Measurements from ENCODE around the gene HLCS. TPM values are rescaled to one million over a fixed set of nuclear protein-coding genes. Genes with fewer than 3 reads are reported as not detected.
"Not testable (repeated sequence)": the region's sequence is repeated elsewhere in the genome, so short reads cannot be mapped to it uniquely, and the experiment has no call there.

Gene HLCS
- polyA plus RNA-seq, 1 donor (not counting 4 experiments of a cell fraction or from before 2014, with no cell fraction given): 11.5 TPM

GRCh38 chr21:36817732-36818450 is 148.6 kb downstream of the HLCS start:
- no peak overlapping the region for H3K27ac ChIP-seq (ENCODE audit: control insufficient read depth, insufficient read depth, low read length)
- no peaks in the 10 kb centered on the region for H3K79me2 ChIP-seq (ENCODE audit: control insufficient read depth, insufficient read depth, low read length)
- H3K4me1 ChIP-seq (ENCODE audit: control insufficient read depth, extremely low read depth, insufficient read depth, low read length): no peaks in the 10 kb centered on the region
- FAIRE-seq (no peak), DNase-seq (ENCODE audit: low read depth, low spot score) (no peak)
- H2AFZ ChIP-seq (ENCODE audit: control insufficient read depth, low read length): no peak overlapping the region
- H3K9me1 ChIP-seq (ENCODE audit: control insufficient read depth, extremely low read depth, insufficient read depth, low read length): no peaks in the 10 kb centered on the region
- H3K4me2 ChIP-seq (ENCODE audit: control insufficient read depth, extremely low read depth, insufficient read depth, low read depth, low read length): no peak overlapping the region
- no peaks in the 10 kb centered on the region for H3K27me3 ChIP-seq (ENCODE audit: control insufficient read depth, extremely low read depth, insufficient read depth, low read length)
- no peaks in the 10 kb centered on the region for H3K36me3 ChIP-seq (ENCODE audit: control insufficient read depth in 2 of 2, extremely low read depth in 1 of 2, insufficient read depth in 2 of 2, low read length in 2 of 2)
- no peak for TF ChIP-seq EZH2 (IDR thresholded peaks at IDR 0.05; ENCODE audit: low read length)
- TF ChIP-seq, protein P1, sequence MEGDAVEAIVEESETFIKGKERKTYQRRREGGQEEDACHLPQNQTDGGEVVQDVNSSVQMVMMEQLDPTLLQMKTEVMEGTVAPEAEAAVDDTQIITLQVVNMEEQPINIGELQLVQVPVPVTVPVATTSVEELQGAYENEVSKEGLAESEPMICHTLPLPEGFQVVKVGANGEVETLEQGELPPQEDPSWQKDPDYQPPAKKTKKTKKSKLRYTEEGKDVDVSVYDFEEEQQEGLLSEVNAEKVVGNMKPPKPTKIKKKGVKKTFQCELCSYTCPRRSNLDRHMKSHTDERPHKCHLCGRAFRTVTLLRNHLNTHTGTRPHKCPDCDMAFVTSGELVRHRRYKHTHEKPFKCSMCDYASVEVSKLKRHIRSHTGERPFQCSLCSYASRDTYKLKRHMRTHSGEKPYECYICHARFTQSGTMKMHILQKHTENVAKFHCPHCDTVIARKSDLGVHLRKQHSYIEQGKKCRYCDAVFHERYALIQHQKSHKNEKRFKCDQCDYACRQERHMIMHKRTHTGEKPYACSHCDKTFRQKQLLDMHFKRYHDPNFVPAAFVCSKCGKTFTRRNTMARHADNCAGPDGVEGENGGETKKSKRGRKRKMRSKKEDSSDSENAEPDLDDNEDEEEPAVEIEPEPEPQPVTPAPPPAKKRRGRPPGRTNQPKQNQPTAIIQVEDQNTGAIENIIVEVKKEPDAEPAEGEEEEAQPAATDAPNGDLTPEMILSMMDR (optimal IDR thresholded peaks at IDR 0.05 in 1 of 3, IDR thresholded peaks at IDR 0.05 in 1 of 3, conservative IDR thresholded peaks at IDR 0.05 in 1 of 3; ENCODE audit: extremely low read depth in 1 of 3, insufficient read depth in 2 of 3, low read length in 3 of 3): no peak
- H4K20me1 ChIP-seq (ENCODE audit: control insufficient read depth, extremely low read depth, insufficient read depth, low read length): no peaks in the 10 kb centered on the region
- dilution Hi-C loops (cut with MboI; ENCODE audit: extremely low pct_ligation_motif_present, low sequenced_read_pairs): no loop called here
- H3K9me3 ChIP-seq (ENCODE audit: control insufficient read depth, low read depth, low read length): no peaks in the 10 kb centered on the region
- H3K9ac ChIP-seq (ENCODE audit: control insufficient read depth, extremely low read depth, insufficient read depth, low read length): no peak overlapping the region
- no peak overlapping the region for H3K4me3 ChIP-seq (ENCODE audit: control insufficient read depth in 2 of 3, extremely low read depth in 1 of 3, insufficient read depth in 2 of 3, low read depth in 1 of 3, low read length in 3 of 3)

GRCh38 chr21:36816561-36817130 is 149.8 kb downstream of the HLCS start:
- no peak for FAIRE-seq
- no peak overlapping the region for H3K27ac ChIP-seq (ENCODE audit: control insufficient read depth, insufficient read depth, low read length)
- H3K27me3 ChIP-seq (ENCODE audit: control insufficient read depth, extremely low read depth, insufficient read depth, low read length): no peaks in the 10 kb centered on the region
- H2AFZ ChIP-seq (ENCODE audit: control insufficient read depth, low read length): no peak overlapping the region
- H3K4me2 ChIP-seq (ENCODE audit: control insufficient read depth, extremely low read depth, insufficient read depth, low read depth, low read length): no peak overlapping the region
- no peaks in the 10 kb centered on the region for H3K4me1 ChIP-seq (ENCODE audit: control insufficient read depth, extremely low read depth, insufficient read depth, low read length)
- TF ChIP-seq EZH2 (IDR thresholded peaks at IDR 0.05; ENCODE audit: low read length): no peak
- TF ChIP-seq, protein P1 (optimal IDR thresholded peaks at IDR 0.05 in 1 of 3, IDR thresholded peaks at IDR 0.05 in 1 of 3, conservative IDR thresholded peaks at IDR 0.05 in 1 of 3; ENCODE audit: extremely low read depth in 1 of 3, insufficient read depth in 2 of 3, low read length in 3 of 3): no peak
- no peaks in the 10 kb centered on the region for H3K79me2 ChIP-seq (ENCODE audit: control insufficient read depth, insufficient read depth, low read length)
- no peaks in the 10 kb centered on the region for H3K9me3 ChIP-seq (ENCODE audit: control insufficient read depth, low read depth, low read length)
- H3K9ac ChIP-seq (ENCODE audit: control insufficient read depth, extremely low read depth, insufficient read depth, low read length): no peak overlapping the region
- H3K9me1 ChIP-seq (ENCODE audit: control insufficient read depth, extremely low read depth, insufficient read depth, low read length): no peaks in the 10 kb centered on the region
- no peak overlapping the region for H3K4me3 ChIP-seq (ENCODE audit: control insufficient read depth in 2 of 3, extremely low read depth in 1 of 3, insufficient read depth in 2 of 3, low read depth in 1 of 3, low read length in 3 of 3)
- dilution Hi-C loops (cut with MboI; ENCODE audit: extremely low pct_ligation_motif_present, low sequenced_read_pairs): no loop called here
- no peaks in the 10 kb centered on the region for H4K20me1 ChIP-seq (ENCODE audit: control insufficient read depth, extremely low read depth, insufficient read depth, low read length)
- DNase-seq (ENCODE audit: low read depth, low spot score): no peak
- H3K36me3 ChIP-seq (ENCODE audit: control insufficient read depth in 2 of 2, extremely low read depth in 1 of 2, insufficient read depth in 2 of 2, low read length in 2 of 2): no peaks in the 10 kb centered on the region

- H3K79me2 ChIP-seq (ENCODE audit: control insufficient read depth, insufficient read depth, low read length); dilution Hi-C loops (cut with MboI; ENCODE audit: extremely low pct_ligation_motif_present, low sequenced_read_pairs); H3K27ac ChIP-seq (ENCODE audit: control insufficient read depth, insufficient read depth, low read length); H3K27me3 ChIP-seq (ENCODE audit: control insufficient read depth, extremely low read depth, insufficient read depth, low read length); H3K9ac ChIP-seq (ENCODE audit: control insufficient read depth, extremely low read depth, insufficient read depth, low read length); H3K4me2 ChIP-seq (ENCODE audit: control insufficient read depth, extremely low read depth, insufficient read depth, low read depth, low read length); H3K4me3 ChIP-seq (ENCODE audit: control insufficient read depth in 2 of 3, extremely low read depth in 1 of 3, insufficient read depth in 2 of 3, low read depth in 1 of 3, low read length in 3 of 3); H4K20me1 ChIP-seq (ENCODE audit: control insufficient read depth, extremely low read depth, insufficient read depth, low read length); DNase-seq (ENCODE audit: low read depth, low spot score); H3K9me3 ChIP-seq (ENCODE audit: control insufficient read depth, low read depth, low read length); H2AFZ ChIP-seq (ENCODE audit: control insufficient read depth, low read length); FAIRE-seq; H3K4me1 ChIP-seq (ENCODE audit: control insufficient read depth, extremely low read depth, insufficient read depth, low read length); H3K9me1 ChIP-seq (ENCODE audit: control insufficient read depth, extremely low read depth, insufficient read depth, low read length); H3K36me3 ChIP-seq (ENCODE audit: control insufficient read depth in 2 of 2, extremely low read depth in 1 of 2, insufficient read depth in 2 of 2, low read length in 2 of 2): not testable (repeated sequence)
Measured at GRCh38 chr21:36816026-36816425, 150.4 kb downstream of the HLCS start.
